CD4-positive, alpha-beta memory T cell (primary cell): Measurements from ENCODE around the gene LITAF. TPM values are rescaled to one million over a fixed set of nuclear protein-coding genes. Genes with fewer than 3 reads are reported as not detected.
"Not testable (repeated sequence)": the region's sequence is repeated elsewhere in the genome, so short reads cannot be mapped to it uniquely, and the experiment has no call there.

Experiments
- CTCF ChIA-PET: fragments of 350-600 bp; sonication (Branson Sonifier 250); formaldehyde crosslinking; loops from one replicate; lab custom pipeline; 2021; ENCODE audit warnings: inconsistent platforms; ENCODE audit not compliant: partially characterized antibody; lab: Charles Lee
- POLR2A ChIA-PET: fragments of 350-600 bp; sonication (Branson Sonifier 250); formaldehyde crosslinking; loops from one replicate; lab custom pipeline; 2021; ENCODE audit not compliant: partially characterized antibody; lab: Charles Lee
- DNase-seq, 5 donors: peaks; one replicate each; pipeline versions ENCODE4 v3.0.0 to v3.0.0-alpha.2; 2020 to 2022; ENCODE audit warnings: mixed read lengths in 1 of 5
- H3K27ac ChIP-seq: one replicate; pipeline ENCODE4 v1.7.0; 2013; ENCODE audit warnings: low read depth, low read length
- H3K27me3 ChIP-seq: 2 replicates; pipeline ENCODE4 v1.7.0; 2013; ENCODE audit warnings: mild to moderate bottlenecking, low read length, moderate library complexity; ENCODE audit not compliant: insufficient read depth
- H3K36me3 ChIP-seq: 2 replicates; pipeline ENCODE4 v1.7.0; 2013; ENCODE audit warnings: mild to moderate bottlenecking, low read length, moderate library complexity; ENCODE audit not compliant: insufficient read depth
- H3K4me1 ChIP-seq: 2 replicates; pipeline ENCODE4 v1.7.0; 2013; ENCODE audit warnings: mild to moderate bottlenecking, low read length, moderate library complexity; ENCODE audit not compliant: insufficient read depth
- H3K4me3 ChIP-seq, 2 donors: one replicate each; pipeline ENCODE4 v1.7.0; 2013; ENCODE audit warnings: low read length in 2 of 2, mild to moderate bottlenecking in 1 of 2
- H3K9me3 ChIP-seq, 2 donors: one replicate each; pipeline ENCODE4 v1.7.0; 2013; ENCODE audit warnings: low read length in 2 of 2, control low read depth in 1 of 2; ENCODE audit not compliant: control insufficient read depth in 1 of 2
- H3K27ac Mint-ChIP-seq, 7 donors: one replicate each; pipeline ENCODE4 v1.8.0; 2020 to 2021; ENCODE audit warnings: mixed read lengths in 7 of 7, mild to moderate bottlenecking in 6 of 7, inconsistent platforms in 3 of 7, moderate library complexity in 3 of 7
- H3K27me3 Mint-ChIP-seq, 2 donors: one replicate each; pipeline ENCODE4 v1.8.0; 2020 to 2021; ENCODE audit warnings: mixed read lengths in 2 of 2
- H3K36me3 Mint-ChIP-seq, 2 donors: one replicate each; pipeline ENCODE4 v1.8.0; 2020 to 2021; ENCODE audit warnings: mixed read lengths in 2 of 2, inconsistent platforms in 1 of 2, mild to moderate bottlenecking in 1 of 2
- H3K4me1 Mint-ChIP-seq, 4 donors: one replicate each; pipeline ENCODE4 v1.8.0; 2020 to 2021; ENCODE audit warnings: mixed read lengths in 4 of 4, mild to moderate bottlenecking in 1 of 4
- H3K4me3 Mint-ChIP-seq, 8 donors: one replicate each; pipeline ENCODE4 v1.8.0; 2020 to 2021; ENCODE audit warnings: mixed read lengths in 8 of 8, mild to moderate bottlenecking in 7 of 8, moderate library complexity in 6 of 8, inconsistent platforms in 3 of 8
- H3K9me3 Mint-ChIP-seq, 8 donors: one replicate each; pipeline ENCODE4 v1.8.0; 2020 to 2021; ENCODE audit warnings: mixed read lengths in 8 of 8, mild to moderate bottlenecking in 5 of 8, inconsistent platforms in 3 of 8, moderate library complexity in 1 of 8
- intact Hi-C: fragments of 100-400 bp; cut with micrococcal nuclease; formaldehyde crosslinking; loops from one replicate; pipeline ENCODE4 v1.15.1; 2023
- polyA plus RNA-seq, 2 donors: library from polyadenylated mRNA; unstranded; fragments of 300-500 nt; fragmentation: Illumina TruSeq; gene quantifications; one replicate each; pipeline ENCODE4 v1.2.3, GENCODE V29; 2021
- total RNA-seq, 2 experiments: library from RNA; stranded (reverse); gene quantifications; one replicate each; pipeline ENCODE4 v1.2.3, GENCODE V29; 2021

The LITAF gene
- total and polyA plus RNA-seq, 4 experiments from 2014 or later, result 155 to 496 (median 250) TPM

- H3K27me3 ChIP-seq, result no peaks in the 10 kb centered on the region
- no peak overlapping the region for H3K4me3 Mint-ChIP-seq
- H3K36me3 ChIP-seq, result no peaks in the 10 kb centered on the region
- H3K9me3 ChIP-seq, result no peaks in the 10 kb centered on the region
- DNase-seq, result no peak
- ChIA-PET CTCF (interaction anchor here (0.9 kb wide), 1 partner anchor 142 kb away, joined by 3 read pairs; no protein-coding TSS in a partner anchor), POLR2A (no interaction called here)
- no peak overlapping the region for H3K27ac ChIP-seq
- no peaks in the 10 kb centered on the region for H3K4me1 Mint-ChIP-seq
- peak overlapping the region in 1 of 7 donors; percentile 72 for H3K27ac Mint-ChIP-seq
- no peaks in the 10 kb centered on the region for H3K4me1 ChIP-seq
- H3K9me3 Mint-ChIP-seq, result peaks cover 0 to 1% (median 0%) of the 10 kb centered on the region in 8 donors
- intact Hi-C loops, result no loop called here
- H3K4me3 ChIP-seq, result no peak overlapping the region
- H3K27me3 Mint-ChIP-seq, result no peaks in the 10 kb centered on the region
- H3K36me3 Mint-ChIP-seq, result no peaks in the 10 kb centered on the region
These were observed 72.4 kb downstream of the LITAF start for GRCh38 chr16:11514283-11514682.

- H3K36me3 ChIP-seq, H3K4me1 ChIP-seq, H3K27ac Mint-ChIP-seq, H3K4me3 Mint-ChIP-seq, H3K4me1 Mint-ChIP-seq, H3K9me3 Mint-ChIP-seq, H3K27ac ChIP-seq, H3K27me3 ChIP-seq, H3K4me3 ChIP-seq, CTCF ChIA-PET, H3K27me3 Mint-ChIP-seq, intact Hi-C loops, H3K9me3 ChIP-seq, H3K36me3 Mint-ChIP-seq, DNase-seq, POLR2A ChIA-PET: not testable (repeated sequence)
These were observed 73.4 kb downstream of the LITAF start for GRCh38 chr16:11513366-11513765.

- H3K36me3 Mint-ChIP-seq, result no peaks in the 10 kb centered on the region
- Histone ChIP-seq H3K27ac (no peak overlapping the region), H3K36me3 (no peaks in the 10 kb centered on the region), H3K4me1 (no peaks in the 10 kb centered on the region), H3K27me3 (no peaks in the 10 kb centered on the region), H3K9me3 (no peaks in the 10 kb centered on the region), H3K4me3 (no peak overlapping the region)
- H3K4me1 Mint-ChIP-seq, result no peaks in the 10 kb centered on the region
- H3K4me3 Mint-ChIP-seq, result no peak overlapping the region
- DNase-seq, result no peak
- ChIA-PET POLR2A (no interaction called here), CTCF (interaction anchor here (0.6 to 1.5 kb wide), 2 partner anchors 20 to 350 kb away, joined by 3 to 4 read pairs; no protein-coding TSS in a partner anchor)
- H3K27me3 Mint-ChIP-seq, result no peaks in the 10 kb centered on the region
- no peak overlapping the region for H3K27ac Mint-ChIP-seq
- intact Hi-C loops, result no loop called here
- H3K9me3 Mint-ChIP-seq, result no peaks in the 10 kb centered on the region
These were observed 74.9 kb downstream of the LITAF start for GRCh38 chr16:11511801-11512200.

GRCh38 chr16:11511328-11511727 lies 75.4 kb downstream of the LITAF start:
- no peak overlapping the region for H3K27ac Mint-ChIP-seq
- CTCF ChIA-PET, result interaction anchor here (1.5 kb wide), 1 partner anchor 21 kb away, joined by 4 read pairs; no protein-coding TSS in a partner anchor

GRCh38 chr16:11510178-11510973 lies 76.3 kb downstream of the LITAF start:
- Mint-ChIP-seq H3K4me3 (no peak overlapping the region), H3K36me3 (no peaks in the 10 kb centered on the region)
- CTCF ChIA-PET, result interaction anchor here (1.5 kb wide), 1 partner anchor 22 kb away, joined by 4 read pairs; no protein-coding TSS in a partner anchor

More at GRCh38 chr16:11511328-11511727, 75.4 kb downstream of the LITAF start:
- Histone ChIP-seq H3K27ac (no peak overlapping the region), H3K4me3 (no peak overlapping the region), H3K4me1 (no peaks in the 10 kb centered on the region), H3K9me3 (no peaks in the 10 kb centered on the region), H3K36me3 (no peaks in the 10 kb centered on the region), H3K27me3 (no peaks in the 10 kb centered on the region)
- Mint-ChIP-seq H3K27me3 (no peaks in the 10 kb centered on the region), H3K9me3 (no peaks in the 10 kb centered on the region), H3K4me3 (no peak overlapping the region), H3K4me1 (no peaks in the 10 kb centered on the region), H3K36me3 (no peaks in the 10 kb centered on the region)
- DNase-seq, result no peak
- POLR2A ChIA-PET, result no interaction called here
- intact Hi-C loops, result no loop called here

GRCh38 chr16:11507991-11508390 lies 78.7 kb downstream of the LITAF start:
- H3K4me1 ChIP-seq, result no peaks in the 10 kb centered on the region

More at GRCh38 chr16:11510178-11510973, 76.3 kb downstream of the LITAF start:
- no peaks in the 10 kb centered on the region for H3K4me1 ChIP-seq
- H3K4me3 ChIP-seq, result no peak overlapping the region
- no peaks in the 10 kb centered on the region for H3K36me3 ChIP-seq
- no peak for DNase-seq
- H3K27ac ChIP-seq, result no peak overlapping the region
- H3K9me3 Mint-ChIP-seq, result no peaks in the 10 kb centered on the region
- intact Hi-C loops, result no loop called here
- H3K4me1 Mint-ChIP-seq, result no peaks in the 10 kb centered on the region
- POLR2A ChIA-PET, result no interaction called here
- H3K27me3 Mint-ChIP-seq, result no peaks in the 10 kb centered on the region
- no peaks in the 10 kb centered on the region for H3K27me3 ChIP-seq
- H3K9me3 ChIP-seq, result no peaks in the 10 kb centered on the region
- H3K27ac Mint-ChIP-seq, result peak overlapping the region in 1 of 7 donors; percentile 49

GRCh38 chr16:11507350-11507749 lies 79.4 kb downstream of the LITAF start:
- no peaks in the 10 kb centered on the region for H3K4me1 ChIP-seq
- no peak overlapping the region for H3K4me3 Mint-ChIP-seq
- CTCF ChIA-PET, result no interaction called here

More at GRCh38 chr16:11507991-11508390, 78.7 kb downstream of the LITAF start:
- Mint-ChIP-seq H3K36me3 (no peaks in the 10 kb centered on the region), H3K9me3 (no peaks in the 10 kb centered on the region), H3K27me3 (no peaks in the 10 kb centered on the region), H3K27ac (no peak overlapping the region), H3K4me1 (no peaks in the 10 kb centered on the region), H3K4me3 (no peak overlapping the region)
- intact Hi-C loops, result no loop called here
- DNase-seq, result no peak
- H3K27me3 ChIP-seq, result no peaks in the 10 kb centered on the region
- H3K36me3 ChIP-seq, result no peaks in the 10 kb centered on the region
- CTCF ChIA-PET, result no interaction called here
- H3K9me3 ChIP-seq, result no peaks in the 10 kb centered on the region
- no peak overlapping the region for H3K27ac ChIP-seq
- H3K4me3 ChIP-seq, result no peak overlapping the region
- POLR2A ChIA-PET, result no interaction called here

More at GRCh38 chr16:11507350-11507749, 79.4 kb downstream of the LITAF start:
- intact Hi-C loops, result no loop called here
- Mint-ChIP-seq H3K36me3 (no peaks in the 10 kb centered on the region), H3K4me1 (no peaks in the 10 kb centered on the region), H3K27me3 (no peaks in the 10 kb centered on the region), H3K27ac (no peak overlapping the region), H3K9me3 (no peaks in the 10 kb centered on the region)
- Histone ChIP-seq H3K36me3 (no peaks in the 10 kb centered on the region), H3K27ac (no peak overlapping the region), H3K27me3 (no peaks in the 10 kb centered on the region), H3K9me3 (no peaks in the 10 kb centered on the region), H3K4me3 (no peak overlapping the region)
- DNase-seq, result no peak
- POLR2A ChIA-PET, result no interaction called here
